ENCODE results near the gene SLC9A9. TPM values are rescaled to one million over a fixed set of nuclear protein-coding genes. Genes with fewer than 3 reads are reported as not detected.
A peak's percentile ranks its signal among the peaks of the same experiment; 100 is the strongest.

SLC9A9 gene
- total RNA-seq, 4 donors from 2014 or later = 7.8 to 19.6 (median 13.4) TPM

DNA sequence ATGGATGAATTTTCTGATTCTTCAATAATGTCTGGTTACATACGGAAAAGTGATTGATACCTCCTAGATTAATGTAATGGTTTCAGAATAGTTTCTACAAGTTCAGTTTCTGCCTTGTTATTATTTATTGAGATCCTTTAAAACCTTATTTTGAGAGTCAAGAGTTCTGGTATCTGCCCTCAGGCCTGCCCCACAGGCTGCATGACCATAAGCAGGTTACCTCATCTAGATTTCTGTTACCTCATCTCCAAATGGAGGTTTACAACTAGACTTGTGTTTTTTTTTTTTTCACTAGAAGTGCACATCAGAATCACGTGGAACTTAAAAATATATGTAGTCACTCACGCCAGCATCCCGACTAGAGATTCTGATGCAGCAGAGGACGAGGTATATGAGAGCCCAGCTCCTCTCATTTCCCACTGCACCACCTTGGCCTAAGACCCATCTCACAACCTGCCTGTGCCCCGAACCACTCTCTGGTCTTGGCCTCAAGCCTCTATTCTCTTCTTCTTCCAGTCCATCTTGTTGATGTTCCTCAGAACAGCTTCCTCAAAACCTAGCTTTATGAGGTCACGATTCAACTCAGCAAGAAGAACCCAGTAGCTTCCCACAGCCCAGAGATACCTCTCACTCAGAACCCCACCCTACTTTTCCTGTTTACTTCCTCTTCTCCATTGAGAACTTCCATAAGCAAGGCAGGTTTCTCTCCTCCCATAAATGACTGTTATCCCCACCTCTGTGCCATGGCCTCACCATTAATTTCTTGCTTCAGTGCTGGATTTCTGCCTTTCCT lies 375.3 kb downstream of the SLC9A9 start:
- Histone ChIP-seq H3K27me3 (no peaks in the 10 kb centered on the region), H3K36me3 (no peaks in the 10 kb centered on the region), H3K9me3 (no peaks in the 10 kb centered on the region), H3K27ac (no peak overlapping the region), H3K4me3 (replicated peaks in 1 of 3) (no peak overlapping the region), H3K4me1 (no peaks in the 10 kb centered on the region)
- WGBS, 2 donors = 94 to 97% methylated on average over 7 of the region's 7 CpGs
- no peak for DNase-seq
- TF ChIP-seq POLR2A (IDR thresholded peaks at IDR 0.05) = no peak
- TF ChIP-seq, protein P1, sequence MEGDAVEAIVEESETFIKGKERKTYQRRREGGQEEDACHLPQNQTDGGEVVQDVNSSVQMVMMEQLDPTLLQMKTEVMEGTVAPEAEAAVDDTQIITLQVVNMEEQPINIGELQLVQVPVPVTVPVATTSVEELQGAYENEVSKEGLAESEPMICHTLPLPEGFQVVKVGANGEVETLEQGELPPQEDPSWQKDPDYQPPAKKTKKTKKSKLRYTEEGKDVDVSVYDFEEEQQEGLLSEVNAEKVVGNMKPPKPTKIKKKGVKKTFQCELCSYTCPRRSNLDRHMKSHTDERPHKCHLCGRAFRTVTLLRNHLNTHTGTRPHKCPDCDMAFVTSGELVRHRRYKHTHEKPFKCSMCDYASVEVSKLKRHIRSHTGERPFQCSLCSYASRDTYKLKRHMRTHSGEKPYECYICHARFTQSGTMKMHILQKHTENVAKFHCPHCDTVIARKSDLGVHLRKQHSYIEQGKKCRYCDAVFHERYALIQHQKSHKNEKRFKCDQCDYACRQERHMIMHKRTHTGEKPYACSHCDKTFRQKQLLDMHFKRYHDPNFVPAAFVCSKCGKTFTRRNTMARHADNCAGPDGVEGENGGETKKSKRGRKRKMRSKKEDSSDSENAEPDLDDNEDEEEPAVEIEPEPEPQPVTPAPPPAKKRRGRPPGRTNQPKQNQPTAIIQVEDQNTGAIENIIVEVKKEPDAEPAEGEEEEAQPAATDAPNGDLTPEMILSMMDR (IDR thresholded peaks at IDR 0.05) = no peak
- intact Hi-C loops (cut with DNase I) = no loop called here

DNA sequence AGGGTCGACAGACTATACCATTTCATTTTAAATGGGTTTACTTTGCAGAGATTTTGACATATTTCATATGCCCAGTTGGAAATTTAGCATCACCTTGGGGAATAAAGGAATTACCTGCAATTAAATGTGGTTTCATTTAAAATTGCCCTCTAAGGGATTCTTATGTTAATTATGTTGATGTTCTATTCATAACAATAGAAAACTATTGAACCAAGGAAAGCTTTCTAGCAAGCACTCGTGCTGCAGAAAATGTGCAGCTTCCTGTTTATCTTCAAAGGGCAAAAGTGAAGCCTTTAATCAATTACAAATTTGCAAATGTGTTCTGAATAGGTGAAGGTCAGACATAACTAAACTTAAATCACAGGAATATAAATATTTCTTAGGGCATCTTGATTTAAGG lies 376.6 kb downstream of the SLC9A9 start:
- WGBS, 2 donors = 68 to 71% methylated on average over 2 of the region's 2 CpGs
- intact Hi-C loops (cut with DNase I) = no loop called here
- DNase-seq = no peak
- Histone ChIP-seq H3K36me3 (no peaks in the 10 kb centered on the region), H3K4me1 (no peaks in the 10 kb centered on the region), H3K27me3 (no peaks in the 10 kb centered on the region), H3K27ac (no peak overlapping the region), H3K4me3 (replicated peaks in 1 of 3) (no peak overlapping the region), H3K9me3 (no peaks in the 10 kb centered on the region)
- no peak for TF ChIP-seq POLR2A (IDR thresholded peaks at IDR 0.05)
- TF ChIP-seq, protein P1 (IDR thresholded peaks at IDR 0.05) = no peak

DNA sequence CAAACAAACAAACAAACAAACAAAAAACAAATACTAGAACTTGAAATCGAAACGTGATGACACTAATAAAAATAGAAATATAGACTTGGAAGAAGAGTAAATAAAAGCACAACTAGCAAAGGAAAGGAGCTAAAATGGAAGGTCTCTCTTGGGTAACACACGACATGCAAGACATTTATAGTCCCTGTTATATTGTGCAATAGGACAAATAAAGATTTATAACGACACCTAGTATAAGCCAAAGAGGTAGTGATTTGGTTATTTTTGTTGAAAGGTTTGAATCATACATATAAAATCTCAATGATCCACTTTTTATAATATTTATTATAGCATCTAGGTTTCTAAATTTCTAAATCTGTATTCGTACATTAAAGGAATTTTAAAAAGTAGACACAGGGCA lies 379.1 kb downstream of the SLC9A9 start:
- TF ChIP-seq, protein P1 (IDR thresholded peaks at IDR 0.05) = no peak
- no peak for TF ChIP-seq POLR2A (IDR thresholded peaks at IDR 0.05)
- intact Hi-C loops (cut with DNase I) = no loop called here
- H3K9me3 ChIP-seq = no peaks in the 10 kb centered on the region
- no peaks in the 10 kb centered on the region for H3K36me3 ChIP-seq
- H3K27ac ChIP-seq = no peak overlapping the region
- no peaks in the 10 kb centered on the region for H3K27me3 ChIP-seq
- H3K4me1 ChIP-seq = no peaks in the 10 kb centered on the region
- H3K4me3 ChIP-seq (replicated peaks in 1 of 3) = no peak overlapping the region
- DNase-seq = no peak
- WGBS, 2 donors = 87 to 94% methylated on average over 5 of the region's 5 CpGs

DNA sequence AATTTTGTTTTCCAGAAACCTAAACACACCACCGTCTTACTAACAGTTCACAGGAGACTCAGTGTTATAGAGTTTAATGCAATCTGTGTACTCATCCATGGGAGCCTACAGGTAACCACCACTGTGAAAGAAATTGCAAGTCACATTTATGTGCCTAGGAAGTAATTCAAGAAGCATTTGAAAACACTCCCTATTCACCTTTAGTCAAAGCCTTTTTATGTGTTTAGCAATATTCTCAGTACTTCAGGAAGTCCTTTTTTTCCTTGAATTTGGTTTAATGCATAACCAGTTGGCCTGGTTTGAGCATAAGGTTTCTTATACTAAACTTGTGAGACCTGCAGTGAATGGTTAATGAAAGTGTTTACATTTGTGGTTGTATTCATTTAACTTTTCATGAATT lies 382.6 kb downstream of the SLC9A9 start:
- no peaks in the 10 kb centered on the region for H3K27me3 ChIP-seq
- no peaks in the 10 kb centered on the region for H3K36me3 ChIP-seq
- WGBS, 2 donors = 97% methylated on average over 1 of the region's 1 CpG
- intact Hi-C loops (cut with DNase I) = no loop called here
- H3K9me3 ChIP-seq = no peaks in the 10 kb centered on the region
- TF ChIP-seq POLR2A (IDR thresholded peaks at IDR 0.05) = no peak
- TF ChIP-seq, protein P1 (IDR thresholded peaks at IDR 0.05) = no peak
- no peak for DNase-seq
- no peaks in the 10 kb centered on the region for H3K4me1 ChIP-seq
- no peak overlapping the region for H3K27ac ChIP-seq
- no peak overlapping the region for H3K4me3 ChIP-seq (replicated peaks in 1 of 3)

DNA sequence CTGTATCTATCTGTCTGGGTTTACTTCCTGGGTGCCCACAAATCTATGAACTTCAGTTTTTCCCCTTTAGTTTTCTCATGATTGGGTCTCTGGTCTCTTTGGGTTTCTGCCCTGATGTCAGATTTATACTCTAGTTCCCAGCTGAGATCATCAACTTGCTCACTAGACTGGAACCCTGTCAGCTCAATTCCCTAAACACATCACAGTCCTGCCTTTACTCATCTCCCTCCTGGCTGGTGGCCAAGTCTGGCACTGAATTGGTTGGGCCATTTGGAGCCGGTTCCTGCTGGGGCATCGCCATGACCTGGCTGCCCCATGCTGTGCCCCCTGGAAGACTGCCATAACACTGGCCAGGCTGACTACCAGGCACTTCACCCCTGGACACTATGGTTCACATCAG lies 383.4 kb downstream of the SLC9A9 start:
- H3K9me3 ChIP-seq = no peaks in the 10 kb centered on the region
- peak; percentile 9 to 15 for DNase-seq
- TF ChIP-seq, protein P1 (IDR thresholded peaks at IDR 0.05) = no peak
- H3K4me3 ChIP-seq (replicated peaks in 1 of 3) = no peak overlapping the region
- intact Hi-C loops (cut with DNase I) = no loop called here
- no peak overlapping the region for H3K27ac ChIP-seq
- 37 to 56% methylated on average over 2 of the region's 2 CpGs for WGBS, 2 donors
- H3K27me3 ChIP-seq = no peaks in the 10 kb centered on the region
- H3K4me1 ChIP-seq = no peaks in the 10 kb centered on the region
- no peaks in the 10 kb centered on the region for H3K36me3 ChIP-seq

Data from thyroid gland (tissue), 4 donors.